HG03159 (cell line): ENCODE measurements around the gene EPHB2.
"Not testable (repeated sequence)": the region's sequence is repeated elsewhere in the genome, so short reads cannot be mapped to it uniquely, and the experiment has no call there.

Source experiments
- ATAC-seq: cut with Tn5 transposase; IDR thresholded peaks from one replicate; pipeline ENCODE4 v1.9.1; 2021; ENCODE audit warnings: mild to moderate bottlenecking, moderate library complexity; ENCODE audit not compliant: unreplicated experiment

The EPHB2 gene

DNA sequence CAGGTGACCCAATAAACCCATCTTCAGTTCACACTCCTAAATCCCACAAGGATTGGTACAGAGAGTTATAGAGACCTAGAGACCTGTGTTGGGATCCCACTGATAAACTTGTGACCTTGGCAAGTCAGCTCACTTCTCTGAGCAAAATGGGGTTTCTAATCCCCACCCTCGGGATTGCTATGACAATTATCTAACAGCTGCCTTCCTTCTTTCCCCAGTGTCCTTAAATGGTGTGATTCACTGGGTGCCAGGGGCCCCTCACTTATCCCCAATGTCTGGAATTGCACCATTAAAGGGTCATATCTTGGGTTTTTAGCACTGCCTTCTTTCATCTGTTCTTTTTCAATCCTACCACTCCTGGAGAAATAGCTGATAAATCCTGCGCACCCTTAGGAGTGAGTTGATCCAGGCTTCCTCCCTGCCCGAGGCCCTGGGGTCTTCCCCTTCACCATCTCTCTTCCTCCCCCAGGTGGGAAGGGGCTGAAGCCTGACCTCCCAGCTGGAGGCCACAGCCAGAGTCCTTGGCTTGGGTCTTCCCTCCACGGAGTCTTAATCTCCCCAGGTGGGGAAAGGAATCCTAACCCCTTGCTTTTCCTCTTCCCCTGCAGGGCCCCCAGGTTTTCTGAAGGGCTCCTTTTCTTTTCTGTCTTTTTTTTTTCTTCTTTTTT lies 222.3 kb downstream of the EPHB2 start:
- no peak for ATAC-seq

DNA sequence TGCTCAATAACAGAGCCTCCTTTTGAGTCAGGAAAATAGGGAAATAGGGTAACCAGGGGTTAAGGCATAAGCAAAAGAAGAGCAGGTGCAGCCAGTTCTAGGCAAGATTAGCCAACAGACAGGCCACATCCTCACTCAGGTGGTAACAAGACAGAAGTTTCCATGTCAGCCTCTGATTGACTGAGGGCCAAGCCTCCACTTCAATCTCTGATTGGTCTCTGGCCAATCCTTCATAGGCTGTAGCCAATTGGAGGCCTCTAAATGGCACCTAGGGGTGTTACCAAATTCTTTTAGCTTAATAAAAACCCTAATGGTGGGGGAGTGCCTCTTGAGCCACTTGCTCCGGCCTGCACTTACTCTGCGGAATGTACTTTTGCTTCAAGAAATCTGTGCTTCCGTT lies 224.8 kb downstream of the EPHB2 start:
- ATAC-seq = no peak

DNA sequence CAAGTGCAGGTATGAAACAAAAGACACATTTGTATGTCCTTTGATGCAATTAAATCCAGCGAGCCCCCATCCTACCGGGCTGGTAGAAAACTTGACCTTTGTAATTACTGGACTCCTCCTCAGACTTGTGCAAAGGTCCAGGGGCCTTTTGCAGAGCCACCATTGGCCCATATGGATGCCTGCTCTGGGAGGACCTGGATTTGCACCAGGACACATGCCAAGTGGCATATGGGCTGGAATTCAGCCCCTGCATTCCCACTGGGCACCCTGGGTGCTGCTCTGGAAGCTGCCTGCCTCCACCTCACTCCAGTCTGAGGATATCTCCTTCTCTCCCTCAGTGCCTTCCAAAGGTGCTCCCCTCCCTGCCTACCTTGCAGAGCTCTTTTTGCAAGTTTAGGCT lies 226.0 kb downstream of the EPHB2 start:
- no peak for ATAC-seq

DNA sequence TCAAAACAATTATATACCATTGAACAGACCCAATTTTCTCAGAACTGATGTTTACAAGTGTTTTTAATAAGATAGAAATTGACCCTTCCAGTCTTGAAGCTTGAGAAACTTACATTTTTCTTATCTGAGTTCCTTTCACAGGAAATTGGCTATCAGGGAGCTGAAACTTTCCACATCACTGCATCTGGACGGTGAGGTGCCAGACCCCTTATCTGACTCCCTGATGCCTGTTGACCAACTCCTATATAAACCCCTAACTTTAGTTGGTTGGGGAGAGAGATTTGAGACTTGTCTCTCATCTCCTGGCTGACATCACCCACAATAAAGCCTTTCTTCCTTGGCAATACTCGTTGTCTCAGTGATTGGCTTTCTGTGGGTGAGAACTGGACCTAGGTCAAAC lies 230.6 kb downstream of the EPHB2 start:
- no peak for ATAC-seq

- ATAC-seq = no peak
Observed at GRCh38 chr1:22944346-22945055, 233.9 kb downstream of the EPHB2 start.

GRCh38 chr1:22945171-22945570 lies 234.5 kb downstream of the EPHB2 start:
- ATAC-seq = not testable (repeated sequence)

- ATAC-seq = no peak
Observed at GRCh38 chr1:22949822-22950331, 239.2 kb downstream of the EPHB2 start.

GRCh38 chr1:22951796-22952195 lies 241.2 kb downstream of the EPHB2 start:
- ATAC-seq = no peak

DNA sequence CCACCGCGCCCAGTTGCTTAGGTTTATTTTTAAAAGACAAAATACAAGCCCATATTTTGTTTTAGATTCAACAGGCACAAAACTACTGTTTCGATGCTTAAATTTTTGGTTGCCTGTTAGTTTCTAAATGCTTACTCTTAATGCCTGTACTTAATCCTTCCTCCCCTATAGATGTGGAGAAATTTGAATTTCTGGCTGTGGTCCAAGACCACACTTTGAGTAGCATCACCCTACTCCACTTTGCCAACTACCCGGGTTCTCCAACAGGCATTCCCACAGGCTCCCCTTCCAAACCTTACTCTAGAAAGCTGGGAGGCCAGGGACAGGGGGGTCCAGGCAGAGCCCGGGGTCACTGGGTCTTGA lies 242.0 kb downstream of the EPHB2 start:
- ATAC-seq = no peak

DNA sequence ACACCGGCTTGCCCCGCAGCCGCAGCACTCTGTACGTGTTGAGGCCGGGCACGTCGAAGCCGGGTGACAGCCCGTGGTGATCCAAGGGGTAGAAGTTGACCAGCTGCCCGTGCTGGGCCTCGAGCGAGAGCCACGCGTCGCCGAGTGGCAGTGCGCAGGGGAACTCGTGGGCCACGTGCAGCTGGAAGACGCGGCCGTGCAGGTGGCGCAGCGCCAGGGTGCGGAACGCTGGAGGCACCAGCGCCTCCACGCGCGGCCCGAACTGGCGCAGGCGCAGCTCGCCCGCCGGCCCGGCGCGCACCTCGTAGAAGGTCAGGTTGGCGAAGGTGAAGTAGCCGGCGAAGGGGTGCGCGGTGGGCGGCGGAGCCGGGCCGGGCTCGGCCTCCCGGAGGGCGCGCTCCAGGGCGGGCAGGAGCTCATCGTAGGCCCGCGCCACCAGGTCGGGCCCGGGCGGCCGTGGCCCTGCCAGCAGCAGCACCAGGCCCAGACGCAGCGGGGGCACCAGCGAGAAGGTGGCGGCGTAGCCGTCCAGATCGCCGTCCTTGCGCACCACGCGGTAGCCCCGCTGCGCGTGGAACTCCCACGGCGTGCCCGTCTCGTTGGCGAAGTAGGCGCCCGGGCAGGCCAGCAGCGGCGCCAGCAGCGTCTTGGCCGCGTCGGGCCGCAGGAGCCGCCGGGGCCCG lies 242.6 kb downstream of the EPHB2 start:
- ATAC-seq = no peak

- no peak for ATAC-seq
Observed at GRCh38 chr1:22953740-22954141, 243.1 kb downstream of the EPHB2 start.

GRCh38 chr1:22955146-22955545 lies 244.5 kb downstream of the EPHB2 start:
- ATAC-seq = no peak

GRCh38 chr1:22957066-22957465 lies 246.4 kb downstream of the EPHB2 start:
- ATAC-seq = no peak

GRCh38 chr1:22958556-22958955 lies 247.9 kb downstream of the EPHB2 start:
- no peak for ATAC-seq

GRCh38 chr1:22959545-22960360 lies 249.1 kb downstream of the EPHB2 start:
- ATAC-seq = no peak

- no peak for ATAC-seq
Observed at GRCh38 chr1:22962558-22962957, 251.9 kb downstream of the EPHB2 start.

- ATAC-seq = no peak
Observed at GRCh38 chr1:22963044-22963677, 252.5 kb downstream of the EPHB2 start.

- ATAC-seq = no peak
Observed at GRCh38 chr1:22966309-22966708, 255.7 kb downstream of the EPHB2 start.

DNA sequence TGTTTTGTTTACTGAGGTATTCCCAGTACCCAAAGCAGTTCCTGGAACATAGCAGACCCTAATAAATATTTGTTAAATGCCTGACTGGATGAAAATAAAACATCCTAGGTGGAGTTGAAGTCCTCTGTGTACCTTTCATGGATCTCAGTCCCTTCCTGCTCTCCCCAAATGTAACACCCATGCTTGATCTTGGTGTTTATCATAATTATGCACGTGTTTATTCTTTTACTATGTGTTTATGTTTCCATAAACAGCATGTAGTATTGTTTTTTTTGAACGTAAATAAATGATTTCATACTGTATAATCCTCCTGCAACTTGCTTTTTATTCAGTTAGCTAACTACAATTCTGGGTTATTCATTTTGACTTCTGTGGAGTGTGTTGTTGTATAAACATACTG lies 257.2 kb downstream of the EPHB2 start:
- ATAC-seq = no peak

GRCh38 chr1:22969304-22969709 lies 258.7 kb downstream of the EPHB2 start:
- no peak for ATAC-seq

- no peak for ATAC-seq
Observed at GRCh38 chr1:22970096-22970495, 259.5 kb downstream of the EPHB2 start.
